HG03457 (cell line): Measurements from ENCODE around the gene DSTYK.
"Not testable (repeated sequence)": the region's sequence is repeated elsewhere in the genome, so short reads cannot be mapped to it uniquely, and the experiment has no call there.

ENCODE experiments used
- ATAC-seq: cut with Tn5 transposase; IDR thresholded peaks from one replicate; pipeline ENCODE4 v1.9.1; 2021; ENCODE audit warnings: moderate number of reproducible peaks; ENCODE audit not compliant: unreplicated experiment

DSTYK gene

GRCh38 chr1:205179842-205180241, 31.7 kb downstream of the DSTYK start:
- ATAC-seq: no peak

- ATAC-seq: no peak
Measured at GRCh38 chr1:205172729-205173366, 38.7 kb downstream of the DSTYK start.

- no peak for ATAC-seq
Measured at GRCh38 chr1:205171369-205171768, 40.1 kb downstream of the DSTYK start.

- ATAC-seq: no peak
Measured at GRCh38 chr1:205170532-205171269, 40.8 kb downstream of the DSTYK start.

- ATAC-seq: no peak
Measured at GRCh38 chr1:205169248-205169647, 42.3 kb downstream of the DSTYK start.

GRCh38 chr1:205168291-205168690, 43.2 kb downstream of the DSTYK start:
- no peak for ATAC-seq

GRCh38 chr1:205162301-205162700, 49.2 kb downstream of the DSTYK start:
- no peak for ATAC-seq

GRCh38 chr1:205161076-205161475, 50.4 kb downstream of the DSTYK start:
- no peak for ATAC-seq

GRCh38 chr1:205158048-205158616, 53.4 kb downstream of the DSTYK start:
- ATAC-seq: no peak

- not testable (repeated sequence) for ATAC-seq
Measured at GRCh38 chr1:205155665-205156377, 55.7 kb downstream of the DSTYK start.

GRCh38 chr1:205152505-205152904, 59.0 kb downstream of the DSTYK start:
- ATAC-seq: no peak

- no peak for ATAC-seq
Measured at GRCh38 chr1:205150651-205151428, 60.7 kb downstream of the DSTYK start.

GRCh38 chr1:205147191-205147835, 64.2 kb downstream of the DSTYK start:
- no peak for ATAC-seq

GRCh38 chr1:205144751-205145150, 66.8 kb downstream of the DSTYK start:
- no peak for ATAC-seq

GRCh38 chr1:205144046-205144720, 67.3 kb downstream of the DSTYK start:
- ATAC-seq: no peak

GRCh38 chr1:205142102-205142469, 69.4 kb downstream of the DSTYK start:
- no peak for ATAC-seq

- no peak for ATAC-seq
Measured at GRCh38 chr1:205141236-205142101, 70.0 kb downstream of the DSTYK start.

- ATAC-seq: no peak
Measured at GRCh38 chr1:205140113-205140512, 71.4 kb downstream of the DSTYK start.

GRCh38 chr1:205137901-205138300, 73.6 kb downstream of the DSTYK start:
- ATAC-seq: no peak
